Measurements from ENCODE around the gene KCNG2. TPM values are rescaled to one million over a fixed set of nuclear protein-coding genes. Genes with fewer than 3 reads are reported as not detected.

The KCNG2 gene
- total and polyA plus RNA-seq, 9 of the 15 experiments (the other 6 are each of a cell fraction or from before 2014, with no cell fraction given), result not detected

GRCh38 chr18:79871481-79872091 lies 73.8 kb downstream of the KCNG2 start:
- FAIRE-seq, result no peak
- BruUV-seq (replicated peaks), result no TSS peak
- no peak overlapping the region for H3K27ac ChIP-seq (ENCODE audit: extremely low read depth, low read depth, low read length)
- TF ChIP-seq RBM34 (IDR thresholded peaks at IDR 0.05; ENCODE audit: borderline replicate concordance, insufficient read depth, low read length) (no peak), STAT5A (IDR thresholded peaks at IDR 0.05; ENCODE audit: borderline replicate concordance, low read length) (no peak), THAP12 (CRISPR knock-in tag; IDR thresholded peaks at IDR 0.05) (no peak), MAFF (IDR thresholded peaks at IDR 0.05; ENCODE audit: low read length) (no peak), POLR3G (IDR thresholded peaks at IDR 0.05; ENCODE audit: extremely low read depth, insufficient read length, insufficient replicate concordance) (no peak), KLF6 (CRISPR knock-in tag; IDR thresholded peaks at IDR 0.05; ENCODE audit: borderline replicate concordance) (no peak), ZNF644 (tag; IDR thresholded peaks at IDR 0.05; ENCODE audit: low read depth) (no peak), ZNF589 (CRISPR knock-in tag; IDR thresholded peaks at IDR 0.05; ENCODE audit: low read depth) (no peak), MCM7 (IDR thresholded peaks at IDR 0.05) (no peak), CLOCK (CRISPR knock-in tag; IDR thresholded peaks at IDR 0.05; ENCODE audit: borderline replicate concordance) (no peak), ETV6 (IDR thresholded peaks at IDR 0.05; ENCODE audit: borderline replicate concordance in 1 of 2, low read depth in 2 of 2, low read length in 1 of 2) (no peak), ETV6 (CRISPR knock-in tag; IDR thresholded peaks at IDR 0.05; ENCODE audit: borderline replicate concordance) (no peak), GABPA (tag; conservative IDR thresholded peaks at IDR 0.05; ENCODE audit: low read depth) (no peak), SMARCE1 (IDR thresholded peaks at IDR 0.05) (no peak)

More at GRCh38 chr18:79871481-79872091, 73.8 kb downstream of the KCNG2 start:
- Histone ChIP-seq H3K4me1 (replicated peaks in 1 of 2; ENCODE audit: control insufficient read depth in 2 of 2, insufficient read depth in 2 of 2, low read length in 2 of 2) (peaks cover 0 to 20% of the 10 kb centered on the region in 2 experiments; a peak in 2 of 5 replicates), H3K4me2 (ENCODE audit: insufficient read depth, low read length) (no peak overlapping the region), H3K36me3 (ENCODE audit: control insufficient read depth, insufficient read depth, low read length) (no peaks in the 10 kb centered on the region), H3K79me2 (ENCODE audit: control insufficient read depth, insufficient read depth, low read length) (no peaks in the 10 kb centered on the region), H3K9me1 (ENCODE audit: control insufficient read depth, insufficient read depth, low read length) (no peaks in the 10 kb centered on the region), H2AFZ (ENCODE audit: low read depth, low read length) (no peak overlapping the region), H3K27me3 (ENCODE audit: control insufficient read depth in 2 of 2, insufficient read depth in 2 of 2, low read length in 2 of 2) (peaks cover 21 to 89% of the 10 kb centered on the region in 2 experiments; a peak in 4 of 5 replicates), H4K20me1 (replicated peaks; ENCODE audit: control insufficient read depth, insufficient read depth, low read length) (no peaks in the 10 kb centered on the region), H3K4me3 (no peak overlapping the region), H3K9me3 (replicated peaks; ENCODE audit: control insufficient read depth, insufficient read depth, low read depth, low read length) (no peaks in the 10 kb centered on the region), H3K9ac (ENCODE audit: insufficient read depth in 1 of 2, low read depth in 2 of 2, low read length in 2 of 2) (no peak overlapping the region)
- WGBS (ENCODE audit: insufficient coverage, low coverage, missing lambda C conversion rate), result 0% methylated on average over 8 of the region's 33 CpGs
- no peak for DNase-seq (ENCODE audit: extremely low read depth in 1 of 4, low spot score in 3 of 4)
- in situ Hi-C loops (cut with MboI) (no loop called here), intact Hi-C loops (cut with micrococcal nuclease) (no loop called here)
- no peak for ATAC-seq
- ChIA-PET POLR2A (interaction anchor here (0.6 kb wide), 1 partner anchor 169 kb away, joined by 4 read pairs; no protein-coding TSS in a partner anchor), CTCF (ENCODE audit: low intra/inter-chr PET ratio) (no interaction called here)

Data from K562 (cell line).